ENCODE results near the gene WDR54. TPM values are rescaled to one million over a fixed set of nuclear protein-coding genes. Genes with fewer than 3 reads are reported as not detected.
"Not testable (repeated sequence)": the region's sequence is repeated elsewhere in the genome, so short reads cannot be mapped to it uniquely, and the experiment has no call there.

Gene WDR54
- total RNA-seq, 1 donor from 2014 or later, result 11.3 TPM

DNA sequence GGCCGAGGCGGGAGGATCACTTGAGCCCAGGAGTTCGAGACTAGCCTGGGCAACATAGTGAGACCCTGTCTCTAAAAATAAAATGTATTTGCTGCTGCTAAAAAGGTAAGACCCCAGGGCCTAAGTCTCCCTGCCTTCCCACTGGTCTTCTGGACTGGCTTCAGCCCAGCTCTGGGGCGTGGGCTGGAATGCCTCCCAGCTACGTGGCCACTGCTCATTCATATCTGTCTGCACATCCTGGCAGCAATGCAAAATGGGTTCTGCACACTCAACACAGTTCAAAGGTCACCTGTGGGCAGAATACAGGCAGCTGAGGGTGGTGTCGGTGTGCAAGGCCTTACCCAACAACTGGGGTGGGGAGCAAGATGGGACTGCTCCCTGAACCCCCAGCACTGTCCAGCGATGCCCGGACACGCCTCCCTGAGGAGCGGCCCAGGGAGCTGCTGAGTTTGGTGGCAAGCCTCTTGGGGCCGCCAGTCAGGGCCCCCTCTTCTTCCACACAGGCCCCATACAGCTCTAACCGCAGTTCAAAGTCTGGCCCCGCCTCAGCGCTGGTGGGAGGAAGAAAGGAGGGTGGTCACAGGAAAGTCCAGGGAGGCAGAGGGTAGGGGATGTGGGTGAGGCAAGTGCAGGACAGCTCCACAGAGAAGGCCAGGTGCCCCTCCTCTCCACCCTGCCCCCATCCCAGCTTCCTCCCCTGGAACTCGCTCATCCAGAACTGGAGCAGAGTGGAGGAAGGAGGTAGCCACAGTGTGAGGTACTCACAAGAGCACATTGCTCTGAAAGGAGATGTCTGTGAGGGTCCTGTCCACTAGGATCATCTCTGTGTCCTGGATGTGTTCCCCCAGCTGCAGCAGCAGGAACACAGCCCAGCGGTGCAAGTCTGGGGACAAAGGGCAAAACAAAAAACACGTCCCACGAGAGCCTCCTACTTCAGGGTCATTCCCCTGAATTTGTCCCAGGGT lies 8.2 kb downstream of the WDR54 start:
- DNase-seq (ENCODE audit: low spot score), result no peak

DNA sequence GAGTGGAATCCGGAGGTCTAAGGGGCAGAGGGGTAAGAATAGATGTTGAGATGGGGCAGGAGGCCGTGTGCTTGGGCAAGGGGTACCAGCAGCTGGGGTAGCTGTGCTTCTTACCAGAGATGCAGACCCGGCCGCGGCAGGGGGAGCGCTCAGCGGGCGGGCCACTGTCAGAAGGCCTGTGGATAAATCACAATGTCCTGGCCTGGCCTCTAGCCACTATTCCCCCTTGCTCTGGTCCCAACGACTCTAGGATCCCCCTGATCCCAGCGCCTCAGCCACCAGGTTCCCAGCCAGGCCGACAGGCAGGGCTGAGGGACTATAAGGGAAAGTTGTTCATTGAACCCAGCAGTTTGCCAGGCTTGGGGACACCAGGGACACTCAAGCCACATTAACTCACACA lies 9.0 kb downstream of the WDR54 start:
- no peak for DNase-seq (ENCODE audit: low spot score)

DNA sequence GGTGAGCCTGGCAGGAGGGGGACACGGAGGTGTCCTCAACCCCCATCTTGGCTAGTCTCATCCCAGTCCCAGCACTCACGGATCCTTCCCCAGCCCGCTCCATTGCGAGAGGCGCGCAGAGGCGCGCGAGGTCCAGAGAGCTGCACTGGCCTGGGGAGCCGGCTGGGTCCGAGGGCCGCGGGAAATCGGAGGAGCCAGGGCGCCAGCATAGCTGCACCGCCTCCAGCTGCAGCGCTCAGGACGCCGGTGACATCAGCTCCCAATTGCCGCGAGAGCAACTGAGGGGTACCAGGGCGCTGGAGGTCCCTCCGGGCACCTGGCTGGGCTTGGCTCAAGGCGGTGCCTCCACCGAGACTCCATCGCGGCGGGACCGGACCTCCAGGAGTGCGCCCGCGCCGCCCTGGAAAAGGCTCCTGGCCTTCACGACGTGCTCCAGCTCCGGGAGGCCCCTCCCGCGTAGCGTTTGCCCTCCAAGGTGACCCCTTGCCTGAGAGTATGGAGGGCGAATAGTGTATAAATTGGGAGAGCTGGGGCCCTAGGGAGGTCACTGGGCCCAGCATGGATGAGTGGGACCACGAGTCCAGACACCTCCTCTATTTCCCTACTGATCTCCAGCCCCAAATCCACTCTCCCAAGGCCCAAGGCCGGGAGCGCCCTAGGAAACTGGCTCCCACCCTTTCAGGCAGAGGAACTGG lies 14.7 kb downstream of the WDR54 start:
- DNase-seq (ENCODE audit: low spot score), result no peak

DNA sequence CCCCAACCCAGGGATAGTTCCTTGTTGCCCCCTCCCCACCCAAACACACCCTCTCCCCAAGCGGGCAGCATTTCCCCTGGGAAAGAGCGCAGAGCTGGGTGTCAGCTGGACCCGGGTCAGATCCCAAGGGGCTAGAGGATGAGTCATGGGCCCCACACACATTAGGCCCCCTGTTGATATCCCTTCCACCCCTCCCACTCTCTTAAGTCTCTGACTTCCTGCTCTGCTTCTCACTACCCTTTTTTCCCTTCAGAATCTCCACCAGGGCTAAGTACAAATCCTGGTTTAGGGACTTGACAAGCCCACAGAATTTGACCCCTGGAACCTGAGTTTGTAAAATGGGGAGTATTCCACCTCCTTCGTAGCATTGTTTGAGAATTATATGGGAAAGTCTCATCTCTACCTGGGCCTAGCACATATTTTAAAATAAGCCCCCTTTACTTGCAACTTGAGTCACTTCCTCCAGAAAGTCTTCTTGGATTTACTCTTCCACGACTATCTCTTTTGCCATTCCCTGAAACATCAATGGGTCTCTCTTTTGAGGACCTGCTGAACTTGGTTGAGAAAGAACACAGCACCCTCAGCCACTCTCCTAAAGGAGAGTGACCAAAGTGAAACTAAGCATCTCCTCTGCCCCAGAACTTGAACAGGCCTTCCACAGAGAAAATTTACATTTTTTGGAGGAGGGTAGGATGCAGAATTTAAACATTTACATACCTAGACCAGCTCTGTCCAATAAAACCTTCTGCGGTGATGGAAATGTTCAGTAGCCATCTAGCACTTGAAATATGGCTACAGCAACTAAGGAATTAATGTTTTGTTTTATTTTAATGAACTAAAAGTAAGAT lies 15.5 kb downstream of the WDR54 start:
- no peak for DNase-seq (ENCODE audit: low spot score)

DNA sequence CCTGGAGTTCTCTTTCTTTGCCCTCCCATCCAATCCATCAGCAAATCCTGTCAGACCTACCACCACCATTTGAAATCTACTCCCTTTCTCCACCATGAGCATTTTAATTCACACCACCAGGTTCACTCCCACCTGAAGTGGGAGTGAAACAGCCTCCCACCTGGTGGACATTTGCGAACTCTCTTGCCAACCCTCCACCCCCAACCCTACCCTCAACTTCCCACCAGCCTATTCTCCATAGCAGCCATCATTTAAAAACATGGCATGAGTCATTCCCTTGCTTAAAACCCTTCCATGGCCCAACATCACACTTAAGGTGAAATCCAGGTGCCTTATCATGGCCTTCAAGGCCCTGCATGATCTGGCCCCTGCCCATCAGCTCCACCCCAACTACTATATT lies 16.7 kb downstream of the WDR54 start:
- no peak for DNase-seq (ENCODE audit: low spot score)

DNA sequence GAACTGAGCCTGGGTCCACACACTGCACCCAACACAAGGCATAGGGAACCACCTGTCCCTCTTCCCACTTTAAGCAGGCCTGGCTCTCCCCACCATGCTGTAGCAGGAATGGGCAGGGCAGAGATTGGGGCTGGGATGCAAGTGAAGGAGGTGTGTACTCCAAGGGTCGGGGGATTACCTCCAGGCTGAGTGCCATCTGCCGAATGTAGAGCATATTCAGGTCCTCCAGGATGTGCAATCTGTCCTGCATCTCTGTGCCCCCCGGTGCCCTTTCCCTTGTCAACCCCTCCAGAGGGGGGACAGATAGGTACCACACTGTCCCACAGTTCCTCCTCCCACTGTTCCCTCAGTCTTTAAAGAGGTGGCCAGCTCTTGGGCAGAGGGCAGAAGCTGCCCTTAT lies 17.8 kb downstream of the WDR54 start:
- no peak for DNase-seq (ENCODE audit: low spot score)

DNA sequence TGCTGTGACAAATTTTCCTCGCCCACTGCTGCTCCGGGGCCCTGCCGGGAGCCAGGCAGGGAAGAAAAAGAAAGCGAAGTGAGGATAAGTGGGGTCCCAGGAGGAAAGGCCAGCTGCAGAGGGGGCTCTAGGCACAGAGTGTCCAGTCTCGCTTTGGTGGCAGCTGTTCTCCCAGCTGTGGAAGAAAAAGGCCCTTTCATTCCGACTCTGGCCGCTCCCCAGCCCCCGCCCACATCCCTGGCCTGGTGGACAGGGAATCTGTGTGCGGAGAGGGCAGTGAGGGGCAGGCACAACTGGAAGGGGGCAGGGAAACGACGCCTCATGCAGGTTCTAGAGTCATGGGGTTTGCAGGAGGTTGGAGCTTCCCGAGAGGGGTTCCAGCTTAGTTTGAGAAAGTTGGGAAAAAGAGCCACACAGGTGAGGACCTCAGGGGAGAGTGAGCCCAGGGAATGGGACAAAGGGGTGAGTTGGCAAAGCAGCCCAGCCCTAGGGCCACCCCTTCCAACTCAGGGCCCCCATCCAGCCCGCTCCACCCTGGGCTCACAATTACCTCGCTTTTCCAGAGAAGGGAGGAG lies 18.4 kb downstream of the WDR54 start:
- peak; percentile 66 for DNase-seq (ENCODE audit: low spot score)

DNA sequence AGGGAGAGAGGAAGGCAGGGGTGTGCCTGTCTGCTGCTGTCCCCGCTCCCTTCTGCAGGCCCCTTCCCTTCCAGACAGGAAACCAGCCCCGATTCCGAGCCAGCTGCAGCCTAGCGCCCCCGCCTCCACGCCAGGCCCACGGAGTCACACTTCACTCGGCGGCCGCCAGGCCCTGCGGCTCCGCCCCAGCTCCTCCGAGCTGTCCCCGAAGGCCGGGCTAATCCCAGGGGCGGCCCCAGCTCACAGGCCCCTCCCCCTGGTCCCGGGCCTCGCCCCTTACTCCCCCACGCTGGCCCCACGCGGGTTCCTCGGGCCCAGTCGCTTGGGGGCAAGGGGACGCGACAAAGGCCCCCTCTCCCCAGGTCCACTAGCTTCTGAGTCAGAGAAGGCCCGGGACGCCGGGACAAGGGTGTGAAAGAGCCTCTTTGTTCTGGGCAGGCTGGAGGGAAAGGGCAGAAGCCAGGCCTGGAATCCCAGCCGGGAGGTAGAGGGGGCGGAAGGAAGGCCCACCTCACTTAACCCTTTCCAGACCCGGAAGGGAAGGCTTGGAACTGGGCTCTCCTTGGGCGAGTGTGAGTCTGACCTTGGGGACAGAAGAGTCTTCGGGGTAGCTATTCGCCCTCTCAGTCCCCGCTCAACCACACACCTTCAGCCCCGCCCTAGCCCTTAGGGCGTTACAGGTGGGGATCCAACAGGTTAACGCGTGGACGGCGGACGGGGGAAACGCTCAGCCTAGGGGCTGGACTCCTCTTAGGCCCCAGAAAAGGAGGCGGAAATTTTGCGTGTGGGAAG lies 19.0 kb downstream of the WDR54 start:
- peak; percentile 88 for DNase-seq (ENCODE audit: low spot score)

DNA sequence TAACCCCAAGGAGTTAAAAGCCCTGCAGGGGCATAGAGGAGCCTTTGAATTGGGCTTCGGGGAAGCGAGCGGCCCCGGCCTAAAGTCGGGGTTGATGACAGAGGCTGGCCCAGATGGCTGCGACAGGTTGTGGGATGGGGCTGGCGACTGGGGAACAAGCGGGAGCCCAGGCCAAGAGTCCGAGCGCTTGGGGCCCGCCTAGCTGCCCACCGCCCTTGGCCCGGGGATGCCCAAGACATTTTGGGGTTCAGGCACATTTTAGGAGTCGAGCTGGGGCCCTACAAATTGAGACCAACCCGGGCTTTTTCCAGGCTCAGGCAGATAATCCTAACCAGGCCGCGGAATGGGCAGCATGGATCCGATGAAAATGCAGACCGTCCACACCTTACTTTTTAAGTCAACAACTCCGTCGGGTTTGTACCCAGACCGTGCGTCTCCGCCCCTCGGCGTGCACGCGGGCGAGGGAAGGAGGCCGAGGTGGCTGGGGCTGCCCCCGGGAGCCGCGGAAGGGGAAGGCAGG lies 19.7 kb downstream of the WDR54 start:
- no peak for DNase-seq (ENCODE audit: low spot score)

DNA sequence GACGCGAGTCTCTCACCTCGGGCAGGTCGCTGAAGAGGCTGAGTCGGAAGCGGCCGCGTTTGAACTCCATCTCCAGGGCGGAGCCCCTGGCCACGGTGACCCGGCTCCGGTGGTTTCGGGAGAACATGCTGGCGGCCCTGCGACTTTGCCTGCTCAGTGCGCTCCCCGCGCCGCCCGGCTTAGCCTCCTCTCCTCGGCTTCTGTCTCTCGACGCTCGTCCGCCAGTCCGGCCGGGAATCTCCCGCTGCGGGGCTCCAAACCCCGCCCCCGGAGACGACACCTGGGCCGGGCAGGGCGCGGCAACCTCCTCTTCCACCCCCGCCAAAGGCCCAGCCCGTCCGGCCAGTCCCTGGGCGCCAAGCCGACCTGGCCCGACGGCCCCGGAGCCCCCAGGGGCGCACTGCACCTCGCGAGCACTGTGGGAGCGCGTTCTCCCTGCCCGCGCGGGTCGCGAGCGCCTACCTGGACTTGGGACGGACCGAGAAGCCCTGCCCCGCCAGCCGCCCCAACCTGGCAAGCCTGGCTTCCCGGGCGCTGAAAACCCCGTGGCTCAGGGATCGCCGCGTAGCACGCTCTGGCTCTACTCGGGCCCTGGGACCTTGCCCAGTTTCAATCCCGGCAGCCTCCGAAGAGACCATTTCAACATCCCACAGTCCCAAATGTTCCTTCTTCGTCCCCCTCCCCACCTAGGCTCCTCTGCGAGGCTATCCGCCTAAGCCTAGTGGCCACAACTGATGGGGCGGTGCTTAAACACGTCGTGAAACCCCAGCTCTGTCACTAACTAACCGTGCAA lies 20.4 kb downstream of the WDR54 start, which contains the start of gene RTKN:
Gene RTKN, minus strand, starts transcription at position 248 of the 793 bp plus-strand sequence. Its CDS starts 121 bp downstream, at position 127.
- no peak for DNase-seq (ENCODE audit: low spot score)

DNA sequence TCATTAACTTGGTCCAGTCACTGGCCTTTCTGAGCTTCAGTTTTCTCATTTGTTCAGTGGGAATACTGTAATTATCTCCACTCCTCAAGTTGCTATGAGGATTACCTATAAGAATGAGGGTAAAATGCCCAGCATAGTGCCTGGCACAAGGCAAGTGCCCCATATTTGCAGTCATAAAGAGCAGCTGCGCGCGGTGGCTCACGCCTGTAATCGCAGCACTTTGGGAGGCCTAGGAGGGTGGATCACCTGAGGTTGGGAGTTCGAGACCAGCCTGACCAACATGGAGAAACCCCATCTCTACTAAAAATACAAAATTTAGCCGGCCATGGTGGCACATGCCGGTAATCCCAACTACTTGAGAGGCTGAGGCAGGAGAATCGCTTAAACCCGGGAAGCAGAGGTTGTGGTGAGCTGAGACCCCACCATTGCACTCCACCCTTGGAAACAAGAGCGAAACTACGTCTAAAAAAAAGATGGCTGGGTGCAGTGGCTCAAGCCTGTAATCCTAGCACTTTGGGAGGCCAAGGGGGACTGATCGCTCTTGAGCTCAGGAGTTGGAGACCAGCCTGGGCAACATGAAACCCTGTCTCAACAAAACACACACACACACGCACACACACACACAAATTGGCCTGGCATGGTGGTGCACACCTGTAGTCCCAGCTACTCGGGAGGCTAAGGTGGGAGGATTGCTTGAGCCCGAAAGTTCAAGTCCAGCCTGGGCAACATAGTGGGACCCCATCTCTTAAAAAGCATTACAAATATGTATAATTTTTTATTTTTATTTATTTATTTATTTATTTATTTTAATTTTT lies 21.2 kb downstream of the WDR54 start:
- DNase-seq (ENCODE audit: low spot score), result not testable (repeated sequence)

DNA sequence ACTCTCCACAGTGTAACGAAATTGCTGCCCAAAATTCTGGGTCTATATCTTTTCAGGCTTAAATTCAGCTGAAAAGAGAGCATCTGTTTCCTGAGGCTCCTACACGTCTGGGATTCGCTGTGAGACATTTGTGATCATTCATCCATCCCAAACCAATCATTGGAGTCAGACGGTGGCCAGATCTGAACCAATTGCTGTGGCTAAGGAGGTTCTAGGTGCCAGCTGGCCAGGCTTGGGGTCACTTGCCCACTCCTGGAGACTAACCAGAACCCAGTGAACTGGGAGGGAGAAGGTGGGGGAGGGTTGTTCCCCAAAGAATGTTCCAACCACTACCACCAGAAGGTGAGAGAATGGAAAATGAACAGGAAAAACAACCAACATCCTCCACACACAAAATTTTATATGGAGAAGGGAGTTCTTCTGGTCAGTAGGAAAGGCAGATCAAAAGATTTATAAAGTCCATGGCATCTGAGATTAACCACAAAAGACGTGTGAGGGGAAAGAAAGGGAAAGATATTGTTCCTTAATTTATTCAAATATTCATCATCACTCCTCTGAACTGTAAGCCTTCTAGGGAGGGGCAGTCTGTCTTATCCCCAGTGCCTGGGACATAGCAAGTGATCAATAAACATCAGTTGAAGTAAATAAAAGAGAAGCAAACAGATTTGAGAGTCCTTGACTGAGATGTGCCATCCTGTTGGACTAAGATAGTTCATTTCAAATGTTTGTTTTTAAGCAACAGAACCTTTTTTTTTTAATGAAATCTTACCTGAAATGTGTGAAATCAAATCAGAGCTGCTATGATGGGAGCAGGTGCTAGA lies 23.2 kb downstream of the WDR54 start:
- DNase-seq (ENCODE audit: low spot score), result no peak

DNA sequence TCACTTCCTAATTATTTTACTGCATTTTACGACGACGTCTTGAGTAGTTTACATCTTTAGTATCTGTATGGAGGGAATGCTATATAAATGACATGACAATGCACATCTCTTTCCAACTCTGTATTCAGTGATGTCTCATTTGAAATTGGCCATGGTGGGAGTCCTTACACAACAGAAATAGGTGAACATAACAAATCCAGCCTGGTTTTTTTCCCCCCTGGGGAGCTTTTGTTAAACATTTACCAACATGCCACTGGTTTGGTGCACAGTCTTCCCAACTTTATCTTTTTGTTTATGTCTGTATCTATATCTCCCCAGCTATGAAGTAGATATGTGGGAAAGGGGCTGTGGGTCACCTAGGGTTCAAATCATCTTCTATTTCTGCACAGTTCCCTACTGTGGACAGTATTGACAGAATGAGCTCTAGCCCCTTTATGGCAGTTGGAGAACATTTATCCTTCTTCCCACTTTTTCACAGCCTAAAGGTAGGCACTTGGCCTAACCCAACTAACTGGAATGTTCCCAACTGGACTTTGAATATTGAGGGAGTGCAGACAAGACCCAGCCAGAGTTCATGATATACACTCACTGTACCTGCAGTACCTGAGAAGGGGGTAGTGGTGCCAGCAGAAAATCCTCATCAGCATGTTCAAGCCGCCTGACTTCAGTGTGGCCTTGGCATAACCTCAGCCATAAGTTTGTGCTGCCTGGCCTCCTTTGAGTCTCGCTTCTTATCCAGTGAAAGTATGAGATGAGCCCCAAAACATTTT lies 25.9 kb downstream of the WDR54 start:
- no peak for DNase-seq (ENCODE audit: low spot score)

DNA sequence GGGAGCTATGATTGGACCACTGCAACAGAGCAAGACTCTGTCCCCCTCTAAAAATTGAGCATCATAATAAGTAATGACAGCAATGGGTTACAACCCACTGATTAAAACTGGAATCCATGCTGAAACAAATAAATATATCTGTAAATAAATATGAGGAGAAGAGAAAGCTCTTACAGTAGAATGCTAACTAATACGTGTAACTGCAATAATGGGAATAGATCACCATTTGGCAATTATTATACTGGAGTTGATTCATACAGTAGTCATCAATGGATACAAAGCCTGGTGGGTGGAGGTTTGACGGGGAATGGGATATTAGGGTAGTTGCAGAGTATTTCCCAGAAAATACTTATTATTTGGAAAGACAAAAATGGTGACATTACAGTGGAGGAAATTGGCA lies 27.2 kb downstream of the WDR54 start:
- DNase-seq (ENCODE audit: low spot score), result no peak

DNA sequence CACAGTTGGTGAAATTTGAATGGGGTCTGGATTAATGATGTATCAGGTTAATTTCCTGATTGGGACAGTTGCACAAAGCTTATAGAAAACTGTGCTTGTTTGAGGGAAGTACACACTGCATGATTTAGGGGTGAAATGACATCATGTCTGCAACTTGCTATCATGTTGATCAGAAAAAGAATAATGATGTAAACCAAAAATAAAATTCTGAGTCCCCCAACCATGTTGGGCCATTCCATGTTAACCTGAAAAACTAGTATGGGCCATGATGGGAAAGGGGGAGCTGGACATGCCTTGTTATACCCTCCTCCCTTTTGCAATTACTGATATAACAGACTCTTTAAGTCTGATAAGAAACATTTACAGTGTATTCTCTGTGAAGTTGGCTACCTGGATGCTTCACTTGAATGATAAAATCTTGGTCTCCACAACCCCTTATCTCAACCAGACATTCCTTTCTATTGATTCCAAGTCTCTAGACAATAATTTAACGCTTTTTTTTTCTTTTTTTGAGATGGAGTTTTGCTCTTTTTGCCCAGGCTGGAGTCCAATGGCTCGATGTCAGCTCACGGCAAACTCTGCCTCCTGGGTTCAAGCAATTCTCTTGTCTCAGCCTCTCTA lies 29.1 kb downstream of the WDR54 start:
- DNase-seq (ENCODE audit: low spot score), result no peak

DNA sequence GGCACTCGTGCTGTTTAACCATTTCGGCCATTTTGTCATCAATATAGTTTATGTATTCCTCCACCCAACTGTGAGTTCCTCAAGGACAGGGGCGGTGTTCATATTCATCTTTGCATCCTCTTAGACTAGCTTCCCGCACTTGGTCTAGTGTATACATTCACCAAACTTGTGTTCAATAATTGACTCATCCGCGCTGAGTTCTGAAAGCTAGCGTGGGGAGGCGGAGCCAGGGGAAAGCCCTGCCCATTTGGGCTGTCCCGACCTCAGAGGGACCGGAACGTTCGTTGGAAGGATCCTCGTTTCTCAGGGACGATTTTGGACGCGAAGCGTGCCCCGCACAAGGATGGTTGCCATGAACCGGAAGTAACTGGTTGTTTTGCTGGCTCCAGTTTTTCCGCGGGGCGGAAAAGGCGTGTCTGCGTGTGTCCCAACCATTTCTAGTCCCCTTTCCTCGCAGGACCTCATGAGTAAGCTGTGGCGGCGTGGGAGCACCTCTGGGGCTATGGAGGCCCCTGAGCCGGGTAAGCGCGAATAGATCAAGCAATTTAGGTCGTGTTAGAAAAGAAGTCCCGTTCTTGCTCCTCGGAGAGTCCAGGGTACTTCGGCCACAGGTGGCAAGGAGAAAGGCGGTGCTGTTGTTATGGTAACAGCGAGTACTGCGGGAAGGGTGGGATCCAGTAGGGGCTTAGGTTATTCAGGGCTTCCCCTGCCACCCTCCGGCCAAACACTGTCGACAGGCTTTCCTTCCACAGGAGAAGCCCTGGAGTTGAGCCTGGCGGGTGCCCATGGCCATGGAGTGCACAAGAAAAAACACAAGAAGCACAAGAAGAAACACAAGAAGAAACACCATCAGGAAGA lies 33.4 kb downstream of the WDR54 start, which contains the start of gene INO80B:
Gene INO80B, plus strand, starts transcription at position 434 of the 858 bp plus-strand sequence. Its CDS starts 30 bp downstream, at position 464.
- peak; percentile 98 for DNase-seq (ENCODE audit: low spot score)
